Right cardiac atrium (tissue), 5 donors: ENCODE data around the gene PXK. TPM values are rescaled to one million over a fixed set of nuclear protein-coding genes. Genes with fewer than 3 reads are reported as not detected.

Experiments
- ATAC-seq, 2 donors: fragments of 200-7000 bp; cut with Tn5 transposase; one replicate each; pipeline versions ENCODE4 v1.8.0 to v1.9.1; 2020; ENCODE audit warnings: moderate library complexity in 2 of 2, mild to moderate bottlenecking in 1 of 2
- DNase-seq, 3 donors: peaks; one replicate each; pipeline ENCODE4 v3.0.0-alpha.2; 2020
- H3K27ac ChIP-seq: one replicate; pipeline ENCODE4 v1.5.1; 2013; ENCODE audit warnings: mild to moderate bottlenecking, low read length, control low read depth, moderate library complexity
- H3K27me3 ChIP-seq: one replicate; pipeline ENCODE4 v1.6.1; 2013; ENCODE audit not compliant: control insufficient read depth, insufficient read depth
- H3K4me1 ChIP-seq: one replicate; pipeline ENCODE4 v1.6.1; 2013; ENCODE audit warnings: low read length; ENCODE audit not compliant: control insufficient read depth, insufficient read depth
- H3K4me3 ChIP-seq: one replicate; pipeline ENCODE4 v1.5.1; 2013; ENCODE audit warnings: low read length, control low read depth
- H3K9me3 ChIP-seq: one replicate; pipeline ENCODE4 v1.6.1; 2013; ENCODE audit warnings: low read length; ENCODE audit not compliant: control insufficient read depth
- WGBS: extraction: QIAGEN DNeasy Blood & Tissue Kit; methylation state at CpG from one replicate; pipeline ENCODE4 v1.1.7; 2013; 5-methylcytosine and 5-hydroxymethylcytosine counted together
- intact Hi-C, 4 donors: fragments of 100-400 bp; cut with DNase I; formaldehyde crosslinking; loops; one replicate each; pipeline versions ENCODE4 v1.11.0 to v1.14.0; 2022 to 2023
- polyA plus RNA-seq: library from polyadenylated mRNA; stranded (reverse); fragments of 200-250 nt; gene quantifications from one replicate; pipeline ENCODE4 v1.2.3, GENCODE V29; 2013
- total RNA-seq, 4 donors: library from RNA; stranded (reverse); fragmentation: NEBNext Ultra II Directional; extraction: Animal tissue kit (Norgen Biotek cat#: 25700); gene quantifications; one replicate each; pipeline ENCODE4 v1.2.1, GENCODE V29; 2021
- donor health status: healthy with polysubstance abuse.
- donor health status: DM: no; HTN: yes; CAD: no.
- donor health status: DM: no; HTN: no; CAD: no.
- donor health status: DM: no; HTN: yes; CAD: no; lungs with severe emphysema.
- donor health status: DM: yes; HTN: yes; CAD: no.

PXK gene
- total and polyA plus RNA-seq, 5 donors = 7.7 to 17.3 (median 12.6) TPM

- Histone ChIP-seq H3K4me1 (peaks cover 2% of the 10 kb centered on the region), H3K4me3 (no peak overlapping the region), H3K9me3 (no peaks in the 10 kb centered on the region), H3K27me3 (no peaks in the 10 kb centered on the region), H3K27ac (no peak overlapping the region)
- intact Hi-C loops = no loop called here
- 76% methylated on average over 4 of the region's 4 CpGs for WGBS
- no peak for DNase-seq
- peak in 1 of 2 donors; percentile 20 for ATAC-seq
Observed at GRCh38 chr3:58404396-58404795, 71.7 kb downstream of the PXK start.

GRCh38 chr3:58408906-58409305 lies 76.2 kb downstream of the PXK start:
- WGBS = 87% methylated on average over 5 of the region's 5 CpGs
- intact Hi-C loops = no loop called here
- no peaks in the 10 kb centered on the region for H3K9me3 ChIP-seq
- H3K27me3 ChIP-seq = no peaks in the 10 kb centered on the region
- H3K4me1 ChIP-seq = no peaks in the 10 kb centered on the region
- no peak overlapping the region for H3K4me3 ChIP-seq
- DNase-seq (no peak), ATAC-seq (no peak)
- H3K27ac ChIP-seq = no peak overlapping the region

- H3K4me3 ChIP-seq = no peak overlapping the region
- H3K4me1 ChIP-seq = no peaks in the 10 kb centered on the region
- DNase-seq (no peak), ATAC-seq (no peak)
- H3K27me3 ChIP-seq = no peaks in the 10 kb centered on the region
- whole genome bisulfite sequencing = 81% methylated on average over 3 of the region's 3 CpGs
- no peak overlapping the region for H3K27ac ChIP-seq
- intact Hi-C loops = loop anchor here (5.0 to 10.0 kb wide), 4 partner anchors 77 to 215 kb away; partner anchors contain the start of gene PXK (in 2 of the 4)
- no peaks in the 10 kb centered on the region for H3K9me3 ChIP-seq
Observed at GRCh38 chr3:58409663-58410062, 77.0 kb downstream of the PXK start.

GRCh38 chr3:58411036-58411435 lies 78.3 kb downstream of the PXK start:
- WGBS = 96% methylated on average over 3 of the region's 3 CpGs
- Histone ChIP-seq H3K27ac (no peak overlapping the region), H3K4me3 (no peak overlapping the region), H3K27me3 (no peaks in the 10 kb centered on the region), H3K9me3 (no peaks in the 10 kb centered on the region), H3K4me1 (no peaks in the 10 kb centered on the region)
- intact Hi-C loops = loop anchor here (5.0 to 10.0 kb wide), 4 partner anchors 79 to 216 kb away; partner anchors contain the start of gene PXK (in 2 of the 4)
- ATAC-seq (no peak), DNase-seq (no peak)

- no peaks in the 10 kb centered on the region for H3K9me3 ChIP-seq
- WGBS = 64% methylated on average over 8 of the region's 8 CpGs
- H3K4me3 ChIP-seq = no peak overlapping the region
- intact Hi-C loops = loop anchor here (5.0 to 10.0 kb wide), 4 partner anchors 80 to 217 kb away; partner anchors contain the start of gene PXK (in 2 of the 4)
- peak in 1 of 3 donors; percentile 50 for DNase-seq
- peak; percentile 27 to 33 for ATAC-seq
- no peaks in the 10 kb centered on the region for H3K27me3 ChIP-seq
- no peaks in the 10 kb centered on the region for H3K4me1 ChIP-seq
- no peak overlapping the region for H3K27ac ChIP-seq
Observed at GRCh38 chr3:58411851-58412830, 79.4 kb downstream of the PXK start.

- no peak overlapping the region for H3K4me3 ChIP-seq
- H3K4me1 ChIP-seq = no peaks in the 10 kb centered on the region
- H3K27me3 ChIP-seq = no peaks in the 10 kb centered on the region
- no peak overlapping the region for H3K27ac ChIP-seq
- ATAC-seq (peak; percentile 75 to 76), DNase-seq (peak; percentile 62 to 84 (median 77))
- intact Hi-C loops = loop anchor here (5.0 to 10.0 kb wide), 5 partner anchors 82 to 220 kb away; partner anchors contain the start of gene PXK (in 2 of the 4)
- no peaks in the 10 kb centered on the region for H3K9me3 ChIP-seq
Observed at GRCh38 chr3:58414538-58415197, 82.0 kb downstream of the PXK start.

- intact Hi-C loops = loop anchor here in 2 of 4 donors (5.0 to 10.0 kb wide), 2 partner anchors 104 to 221 kb away; no protein-coding TSS in a partner anchor
- Histone ChIP-seq H3K27ac (no peak overlapping the region), H3K4me1 (no peaks in the 10 kb centered on the region), H3K27me3 (no peaks in the 10 kb centered on the region), H3K4me3 (no peak overlapping the region), H3K9me3 (no peaks in the 10 kb centered on the region)
- DNase-seq = no peak
- ATAC-seq = no peak
- 95% methylated on average over 2 of the region's 2 CpGs for WGBS
Observed at GRCh38 chr3:58416191-58416590, 83.5 kb downstream of the PXK start.

- no peaks in the 10 kb centered on the region for H3K27me3 ChIP-seq
- no peak overlapping the region for H3K4me3 ChIP-seq
- intact Hi-C loops = loop anchor here in 2 of 4 donors (5.0 to 10.0 kb wide), 2 partner anchors 105 to 222 kb away; no protein-coding TSS in a partner anchor
- H3K27ac ChIP-seq = no peak overlapping the region
- 97% methylated on average over 2 of the region's 2 CpGs for WGBS
- DNase-seq (no peak), ATAC-seq (no peak)
- H3K4me1 ChIP-seq = no peaks in the 10 kb centered on the region
- H3K9me3 ChIP-seq = no peaks in the 10 kb centered on the region
Observed at GRCh38 chr3:58417075-58417474, 84.4 kb downstream of the PXK start.

GRCh38 chr3:58418227-58418626 lies 85.5 kb downstream of the PXK start:
- DNase-seq (no peak), ATAC-seq (no peak)
- intact Hi-C loops = loop anchor here in 2 of 4 donors (5.0 to 10.0 kb wide), 2 partner anchors 106 to 223 kb away; no protein-coding TSS in a partner anchor
- Histone ChIP-seq H3K4me3 (no peak overlapping the region), H3K27me3 (no peaks in the 10 kb centered on the region), H3K4me1 (no peaks in the 10 kb centered on the region), H3K27ac (no peak overlapping the region), H3K9me3 (no peaks in the 10 kb centered on the region)
- WGBS = 77% methylated on average over 6 of the region's 6 CpGs

- peak overlapping the region; percentile 51 for H3K27ac ChIP-seq
- intact Hi-C loops = loop anchor here in 2 of 4 donors (5.0 to 10.0 kb wide), 2 partner anchors 108 to 225 kb away; no protein-coding TSS in a partner anchor
- H3K27me3 ChIP-seq = no peaks in the 10 kb centered on the region
- 61% methylated on average over 7 of the region's 7 CpGs for WGBS
- H3K4me3 ChIP-seq = no peak overlapping the region
- H3K9me3 ChIP-seq = no peaks in the 10 kb centered on the region
- peak; percentile 91 to 94 for ATAC-seq
- H3K4me1 ChIP-seq = no peaks in the 10 kb centered on the region
- peak; percentile 78 to 89 (median 82) for DNase-seq
Observed at GRCh38 chr3:58419780-58420507, 87.3 kb downstream of the PXK start.
